ENCODE measurements around the gene EPHA5. TPM values are rescaled to one million over a fixed set of nuclear protein-coding genes. Genes with fewer than 3 reads are reported as not detected.

EPHA5 gene
- total RNA-seq, 4 donors from 2014 or later: 2.9 to 5.0 (median 4.4) TPM

- Histone ChIP-seq H3K9me3 (no peaks in the 10 kb centered on the region), H3K4me1 (no peaks in the 10 kb centered on the region), H3K4me3 (no peak overlapping the region), H3K27me3 (no peaks in the 10 kb centered on the region), H3K36me3 (no peaks in the 10 kb centered on the region), H3K27ac (no peak overlapping the region)
- WGBS, 2 donors: 40 to 47% methylated on average over 1 of the region's 1 CpG
- DNase-seq (ENCODE audit: low spot score in 2 of 2): no peak
- TF ChIP-seq POLR2A (IDR thresholded peaks at IDR 0.05): no peak
- no peak for TF ChIP-seq CTCF (IDR thresholded peaks at IDR 0.05)
- no peak for TF ChIP-seq EP300 (IDR thresholded peaks at IDR 0.05)
These were observed 8.8 kb downstream of the EPHA5 start for GRCh38 chr4:65661471-65661870.

- Histone ChIP-seq H3K36me3 (no peaks in the 10 kb centered on the region), H3K9me3 (no peaks in the 10 kb centered on the region), H3K27me3 (no peaks in the 10 kb centered on the region), H3K4me1 (no peaks in the 10 kb centered on the region), H3K4me3 (no peak overlapping the region), H3K27ac (no peak overlapping the region)
- TF ChIP-seq CTCF (IDR thresholded peaks at IDR 0.05) (no peak), POLR2A (IDR thresholded peaks at IDR 0.05) (no peak), EP300 (IDR thresholded peaks at IDR 0.05) (no peak)
- WGBS, 2 donors: 57 to 82% methylated on average over 1 of the region's 1 CpG
- no peak for DNase-seq (ENCODE audit: low spot score in 2 of 2)
These were observed 12.2 kb downstream of the EPHA5 start for GRCh38 chr4:65658117-65658516.

- Histone ChIP-seq H3K4me1 (no peaks in the 10 kb centered on the region), H3K27ac (no peak overlapping the region), H3K9me3 (no peaks in the 10 kb centered on the region), H3K4me3 (no peak overlapping the region), H3K27me3 (no peaks in the 10 kb centered on the region), H3K36me3 (no peaks in the 10 kb centered on the region)
- DNase-seq (ENCODE audit: low spot score in 2 of 2): no peak
- TF ChIP-seq CTCF (IDR thresholded peaks at IDR 0.05) (no peak), EP300 (IDR thresholded peaks at IDR 0.05) (no peak), POLR2A (IDR thresholded peaks at IDR 0.05) (no peak)
These were observed 14.3 kb downstream of the EPHA5 start for GRCh38 chr4:65656008-65656407.

GRCh38 chr4:65654976-65655375, 15.3 kb downstream of the EPHA5 start:
- Histone ChIP-seq H3K4me1 (no peaks in the 10 kb centered on the region), H3K4me3 (no peak overlapping the region), H3K27ac (no peak overlapping the region), H3K27me3 (no peaks in the 10 kb centered on the region), H3K36me3 (no peaks in the 10 kb centered on the region), H3K9me3 (no peaks in the 10 kb centered on the region)
- TF ChIP-seq CTCF (IDR thresholded peaks at IDR 0.05) (no peak), POLR2A (IDR thresholded peaks at IDR 0.05) (no peak), EP300 (IDR thresholded peaks at IDR 0.05) (no peak)
- no peak for DNase-seq (ENCODE audit: low spot score in 2 of 2)
- WGBS, 2 donors: 84 to 89% methylated on average over 1 of the region's 1 CpG

- no peaks in the 10 kb centered on the region for H3K4me1 ChIP-seq
- no peak for TF ChIP-seq CTCF (IDR thresholded peaks at IDR 0.05)
- no peak for TF ChIP-seq EP300 (IDR thresholded peaks at IDR 0.05)
- no peak for TF ChIP-seq POLR2A (IDR thresholded peaks at IDR 0.05)
- WGBS, 2 donors: 55 to 57% methylated on average over 6 of the region's 6 CpGs
- H3K4me3 ChIP-seq: no peak overlapping the region
- no peaks in the 10 kb centered on the region for H3K36me3 ChIP-seq
- H3K27me3 ChIP-seq: no peaks in the 10 kb centered on the region
- DNase-seq (ENCODE audit: low spot score in 2 of 2): no peak
- no peak overlapping the region for H3K27ac ChIP-seq
- no peaks in the 10 kb centered on the region for H3K9me3 ChIP-seq
These were observed 16.4 kb downstream of the EPHA5 start for GRCh38 chr4:65653740-65654361.

Measured in tibial nerve (tissue), 4 donors.